ENCODE data around the gene CTSD.
"Not testable (repeated sequence)": the region's sequence is repeated elsewhere in the genome, so short reads cannot be mapped to it uniquely, and the experiment has no call there.

The CTSD gene

GRCh38 chr11:1763796-1764661 lies at the start of gene CTSD:
Gene CTSD (minus strand): TSS chr11:1763927. CDS start chr11:1763859, 68 bp downstream.
- peak; percentile 74 to 78 for DNase-seq (ENCODE audit: extremely low read depth in 1 of 2, low read depth in 1 of 2)

GRCh38 chr11:1813356-1813755 lies 49.6 kb upstream of the CTSD start:
- not testable (repeated sequence) for DNase-seq (ENCODE audit: extremely low read depth in 1 of 2, low read depth in 1 of 2)

- DNase-seq (ENCODE audit: extremely low read depth in 1 of 2, low read depth in 1 of 2) = no peak
These were observed 49.1 kb upstream of the CTSD start for GRCh38 chr11:1812801-1813200.

GRCh38 chr11:1812274-1812673 lies 48.5 kb upstream of the CTSD start:
- no peak for DNase-seq (ENCODE audit: extremely low read depth in 1 of 2, low read depth in 1 of 2)

GRCh38 chr11:1810761-1811160 lies 47.0 kb upstream of the CTSD start:
- DNase-seq (ENCODE audit: extremely low read depth in 1 of 2, low read depth in 1 of 2) = no peak

GRCh38 chr11:1807264-1807995 lies 43.7 kb upstream of the CTSD start:
- no peak for DNase-seq (ENCODE audit: extremely low read depth in 1 of 2, low read depth in 1 of 2)

GRCh38 chr11:1805525-1805924 lies 41.8 kb upstream of the CTSD start:
- no peak for DNase-seq (ENCODE audit: extremely low read depth in 1 of 2, low read depth in 1 of 2)

- DNase-seq (ENCODE audit: extremely low read depth in 1 of 2, low read depth in 1 of 2) = not testable (repeated sequence)
These were observed 40.2 kb upstream of the CTSD start for GRCh38 chr11:1803835-1804519.

- DNase-seq (ENCODE audit: extremely low read depth in 1 of 2, low read depth in 1 of 2) = no peak
These were observed 39.5 kb upstream of the CTSD start for GRCh38 chr11:1803246-1803645.

GRCh38 chr11:1797391-1798125 lies 33.8 kb upstream of the CTSD start:
- no peak for DNase-seq (ENCODE audit: extremely low read depth in 1 of 2, low read depth in 1 of 2)

GRCh38 chr11:1796413-1797011 lies 32.8 kb upstream of the CTSD start:
- peak in 1 of 2 donors; percentile 5 for DNase-seq (ENCODE audit: extremely low read depth in 1 of 2, low read depth in 1 of 2)

GRCh38 chr11:1793081-1793480 lies 29.4 kb upstream of the CTSD start:
- no peak for DNase-seq (ENCODE audit: extremely low read depth in 1 of 2, low read depth in 1 of 2)

GRCh38 chr11:1792461-1792860 lies 28.7 kb upstream of the CTSD start:
- peak in 1 of 2 donors; percentile 26 for DNase-seq (ENCODE audit: extremely low read depth in 1 of 2, low read depth in 1 of 2)

- no peak for DNase-seq (ENCODE audit: extremely low read depth in 1 of 2, low read depth in 1 of 2)
These were observed 28.2 kb upstream of the CTSD start for GRCh38 chr11:1791912-1792311.

- no peak for DNase-seq (ENCODE audit: extremely low read depth in 1 of 2, low read depth in 1 of 2)
These were observed 22.7 kb upstream of the CTSD start for GRCh38 chr11:1786466-1786865.

- DNase-seq (ENCODE audit: extremely low read depth in 1 of 2, low read depth in 1 of 2) = no peak
These were observed 22.2 kb upstream of the CTSD start for GRCh38 chr11:1785749-1786413.

GRCh38 chr11:1784761-1785650 lies 21.3 kb upstream of the CTSD start:
- no peak for DNase-seq (ENCODE audit: extremely low read depth in 1 of 2, low read depth in 1 of 2)

- DNase-seq (ENCODE audit: extremely low read depth in 1 of 2, low read depth in 1 of 2) = no peak
These were observed 20.2 kb upstream of the CTSD start for GRCh38 chr11:1783725-1784529.

Data from stimulated activated CD8-positive, alpha-beta memory T cell treated with anti-CD3 and anti-CD28 coated beads, Interleukin-7, amount 100 ng/mL, for 48 hours (primary cell).